ENCODE results near the gene MEIOSIN. TPM values are rescaled to one million over a fixed set of nuclear protein-coding genes. Genes with fewer than 3 reads are reported as not detected.
A peak's percentile ranks its signal among the peaks of the same experiment; 100 is the strongest.

The MEIOSIN gene
- total and polyA plus RNA-seq, 2 of the 13 experiments (the other 11 are each of a cell fraction or from before 2014, with no cell fraction given): not detected

- TF ChIP-seq ZNF513 (CRISPR knock-in tag; conservative IDR thresholded peaks at IDR 0.05) (no peak), ZFX (CRISPR knock-in tag; IDR thresholded peaks at IDR 0.05; ENCODE audit: low read depth) (peak; percentile 93), CREM (IDR thresholded peaks at IDR 0.05) (peak; percentile 50; the same call in 1 of the 2 replicates), CREM (CRISPR knock-in tag; IDR thresholded peaks at IDR 0.05) (no peak), TRAFD1 (CRISPR knock-in tag; IDR thresholded peaks at IDR 0.05; ENCODE audit: borderline replicate concordance) (no peak), HNF1A (IDR thresholded peaks at IDR 0.05; ENCODE audit: low read depth) (no peak), HNF1A (CRISPR knock-in tag; IDR thresholded peaks at IDR 0.05; ENCODE audit: borderline replicate concordance) (0 out of 2 replicates have a peak, but pooled peaks have one; percentile 43), NR1H2 (CRISPR knock-in tag; IDR thresholded peaks at IDR 0.05; ENCODE audit: borderline replicate concordance, low read depth) (no peak), THYN1 (CRISPR knock-in tag; IDR thresholded peaks at IDR 0.05; ENCODE audit: borderline replicate concordance, low read depth) (peak; percentile 81; the same call in 1 of the 2 replicates), ZGPAT (CRISPR knock-in tag; IDR thresholded peaks at IDR 0.05) (peak; percentile 92), E2F1 (CRISPR knock-in tag; IDR thresholded peaks at IDR 0.05) (no peak), ZNF441 (CRISPR knock-in tag; IDR thresholded peaks at IDR 0.05; ENCODE audit: borderline replicate concordance) (peak; percentile 71; the same call in 1 of the 2 replicates), PRDM15 (CRISPR knock-in tag; IDR thresholded peaks at IDR 0.05) (peak; percentile 51)
These were observed 37.2 kb downstream of the MEIOSIN start (continued) for GRCh38 chr19:45770192-45771101.

Measured in HepG2 (cell line).